Spinal cord (tissue), 10 donors: ENCODE measurements around the gene NLRP4. TPM values are rescaled to one million over a fixed set of nuclear protein-coding genes. Genes with fewer than 3 reads are reported as not detected.
"Not testable (repeated sequence)": the region's sequence is repeated elsewhere in the genome, so short reads cannot be mapped to it uniquely, and the experiment has no call there.

Source experiments
- DNase-seq, 6 donors: peaks; one replicate each; pipeline versions ENCODE4 v3.0.0 to v3.0.0-alpha.2; 2013 to 2015; ENCODE audit warnings: low spot score in 6 of 6, low read depth in 4 of 6
- H3K27ac ChIP-seq: one replicate; pipeline ENCODE4 v1.5.1; 2013; ENCODE audit warnings: low read depth, low read length, control low read depth
- H3K27me3 ChIP-seq: one replicate; pipeline ENCODE4 v1.6.1; 2013; ENCODE audit warnings: low read length; ENCODE audit not compliant: control insufficient read depth, insufficient read depth
- H3K36me3 ChIP-seq: one replicate; pipeline ENCODE4 v1.6.1; 2013; ENCODE audit warnings: low read length; ENCODE audit not compliant: control insufficient read depth, insufficient read depth
- H3K4me1 ChIP-seq: one replicate; pipeline ENCODE4 v1.6.1; 2013; ENCODE audit warnings: low read length; ENCODE audit not compliant: control insufficient read depth, insufficient read depth
- H3K4me3 ChIP-seq: one replicate; pipeline ENCODE4 v1.5.1; 2013; ENCODE audit warnings: low read depth, low read length, control low read depth
- H3K9me3 ChIP-seq: one replicate; pipeline ENCODE4 v1.6.1; 2013; ENCODE audit warnings: low read length; ENCODE audit not compliant: control insufficient read depth, insufficient read depth
- WGBS: methylation state at CpG from one replicate; pipeline ENCODE4 v1.1.5; 2013; ENCODE audit warnings: missing lambda C conversion rate; ENCODE audit not compliant: insufficient coverage; 5-methylcytosine and 5-hydroxymethylcytosine counted together
- polyA plus RNA-seq, 2 donors: library from polyadenylated mRNA; unstranded; fragments of 120-200 nt; gene quantifications; one replicate each; pipeline ENCODE4 v1.2.1, GENCODE V29; 2013; ENCODE audit not compliant: insufficient read length in 2 of 2
- total RNA-seq, 2 donors: library from RNA; depleted of rRNA in 1 of 2; stranded (reverse); fragments of 120-200 nt in 1 of 2; fragments of >200 nt in 1 of 2; gene quantifications; one replicate each; pipeline versions ENCODE4 v1.2.3 to v1.2.4, GENCODE V29; 2013 to 2014
- donor health status: healthy.

Gene NLRP4
- total and polyA plus RNA-seq, 4 donors = not detected

DNA sequence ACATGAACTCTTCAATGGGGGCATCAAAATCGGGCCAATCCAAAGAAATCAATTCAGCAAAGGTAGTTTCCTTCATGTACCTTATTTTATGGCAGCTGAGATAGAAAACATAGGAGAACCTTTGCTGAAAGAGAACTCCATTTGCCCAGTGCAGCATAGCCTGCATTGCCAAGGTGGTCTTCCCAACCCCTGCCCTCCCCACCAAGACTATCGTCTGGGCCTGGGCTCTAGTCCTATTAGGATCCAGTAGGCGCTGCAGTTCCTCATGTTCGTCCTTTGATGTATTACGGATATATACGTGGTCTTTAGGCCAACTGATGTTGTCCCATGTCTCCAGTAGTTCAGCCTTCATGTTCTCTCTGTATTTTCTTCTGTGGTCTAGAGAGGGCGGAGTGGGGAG is 76.6 kb downstream of the NLRP4 start:
- Histone ChIP-seq H3K27me3 (no peaks in the 10 kb centered on the region), H3K9me3 (no peaks in the 10 kb centered on the region), H3K36me3 (no peaks in the 10 kb centered on the region), H3K27ac (no peak overlapping the region), H3K4me1 (no peaks in the 10 kb centered on the region), H3K4me3 (no peak overlapping the region)
- 90% methylated on average over 5 of the region's 7 CpGs for WGBS
- DNase-seq = no peak

DNA sequence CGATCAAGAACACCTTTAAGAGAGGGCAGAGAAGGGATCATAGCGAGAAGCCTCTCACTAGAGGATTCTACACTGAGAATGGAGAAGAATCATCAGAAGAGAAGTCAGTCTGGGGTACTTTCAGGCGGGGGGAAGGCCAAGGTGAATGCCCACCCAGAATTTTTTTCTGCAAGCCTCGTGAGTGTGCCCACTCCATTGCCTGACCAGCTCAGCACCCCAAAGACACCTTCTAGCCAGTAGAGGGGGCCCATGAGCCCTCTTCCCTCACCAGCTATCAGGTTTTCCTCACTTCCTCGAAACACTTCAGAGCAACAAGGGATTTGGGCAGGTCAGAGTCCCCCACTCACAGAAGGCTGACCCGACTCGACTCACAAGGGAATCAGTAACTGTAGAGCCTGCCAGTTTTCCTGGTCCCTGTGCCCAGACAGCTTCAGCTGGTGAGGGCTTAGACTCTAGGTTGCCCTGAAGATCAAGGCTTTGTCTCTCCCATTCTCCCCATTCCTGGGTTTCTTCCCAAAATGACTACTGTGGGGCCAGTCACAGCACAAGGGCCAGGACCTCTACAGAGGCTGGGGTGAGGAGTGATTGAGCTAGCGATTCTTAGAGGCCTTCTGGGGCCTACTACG is 77.4 kb downstream of the NLRP4 start:
- Histone ChIP-seq H3K4me1 (no peaks in the 10 kb centered on the region), H3K27ac (no peak overlapping the region), H3K27me3 (no peaks in the 10 kb centered on the region), H3K4me3 (no peak overlapping the region), H3K36me3 (no peaks in the 10 kb centered on the region), H3K9me3 (no peaks in the 10 kb centered on the region)
- 28% methylated on average over 7 of the region's 9 CpGs for WGBS
- DNase-seq = no peak

GRCh38 chr19:55923556-55923955 is 87.2 kb downstream of the NLRP4 start:
- no peaks in the 10 kb centered on the region for H3K9me3 ChIP-seq
- H3K4me3 ChIP-seq = no peak overlapping the region
- H3K27me3 ChIP-seq = no peaks in the 10 kb centered on the region
- no peak overlapping the region for H3K27ac ChIP-seq
- no peaks in the 10 kb centered on the region for H3K36me3 ChIP-seq
- DNase-seq = no peak
- H3K4me1 ChIP-seq = no peaks in the 10 kb centered on the region
- 78% methylated on average over 1 of the region's 5 CpGs for WGBS

DNA sequence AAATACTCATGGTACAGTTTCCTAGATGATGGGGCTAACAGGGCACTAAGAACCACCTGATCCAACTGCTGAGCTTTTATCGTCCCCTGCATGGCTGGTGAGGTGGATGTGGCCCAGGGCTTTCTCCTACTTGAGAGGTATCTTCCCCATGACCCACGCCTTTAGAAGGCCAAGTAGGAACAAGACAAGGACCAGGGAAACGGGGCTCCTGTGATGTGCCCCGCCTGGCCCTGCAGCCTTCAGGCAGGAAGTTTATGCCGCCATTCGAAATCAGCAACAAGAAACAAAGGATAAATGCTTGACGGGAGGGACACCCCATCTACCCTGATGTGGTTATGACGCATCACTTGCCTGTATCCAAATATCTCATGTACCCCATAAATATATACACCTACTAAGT is 91.7 kb downstream of the NLRP4 start:
- Histone ChIP-seq H3K27me3 (no peaks in the 10 kb centered on the region), H3K4me3 (no peak overlapping the region), H3K27ac (no peak overlapping the region), H3K4me1 (no peaks in the 10 kb centered on the region), H3K9me3 (no peaks in the 10 kb centered on the region), H3K36me3 (no peaks in the 10 kb centered on the region)
- no peak for DNase-seq
- 52% methylated on average over 3 of the region's 8 CpGs for WGBS

- WGBS = no CpG with 5 or more reads among the region's 5 CpGs
- DNase-seq, H3K9me3 ChIP-seq: not testable (repeated sequence)
These were observed 92.9 kb downstream of the NLRP4 start for GRCh38 chr19:55929258-55929657.

DNA sequence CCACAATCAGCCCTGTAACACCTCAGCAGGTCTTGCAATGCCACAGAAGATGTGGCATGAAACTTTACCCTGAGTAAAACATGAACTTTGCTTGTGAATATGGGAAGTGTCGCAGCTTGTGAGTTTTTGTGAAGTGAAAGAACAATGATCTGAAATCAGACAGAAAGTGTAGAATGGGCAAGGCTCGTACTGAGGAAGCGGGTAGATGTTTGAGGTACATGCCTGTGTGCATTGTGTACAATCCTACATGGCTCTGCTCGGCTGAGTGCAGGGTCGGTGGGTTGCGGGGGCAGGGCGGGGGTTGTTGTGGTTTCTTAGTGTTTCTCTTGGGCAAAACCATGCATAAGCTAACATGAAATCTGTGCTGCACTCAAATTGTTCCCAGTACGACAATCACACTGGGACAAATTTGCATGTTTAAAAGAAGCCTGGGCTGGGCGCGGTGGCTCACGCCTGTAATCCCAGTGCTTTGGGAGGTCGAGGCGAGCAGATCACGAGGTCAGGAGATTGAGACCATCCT is 94.7 kb downstream of the NLRP4 start:
- Histone ChIP-seq H3K4me3 (no peak overlapping the region), H3K36me3 (no peaks in the 10 kb centered on the region), H3K27ac (no peak overlapping the region), H3K4me1 (no peaks in the 10 kb centered on the region), H3K27me3 (no peaks in the 10 kb centered on the region), H3K9me3 (no peaks in the 10 kb centered on the region)
- 92% methylated on average over 10 of the region's 14 CpGs for WGBS
- no peak for DNase-seq

More at GRCh38 chr19:55929258-55929657, 92.9 kb downstream of the NLRP4 start:
- H3K4me1 ChIP-seq, H3K4me3 ChIP-seq, H3K36me3 ChIP-seq, H3K27me3 ChIP-seq, H3K27ac ChIP-seq: not testable (repeated sequence)

Other genes starting within 250 kb of the NLRP4 start
- 1 to 10 TPM; 2.3 to 7.5 TPM for gene FIZ1, start 237.0 kb upstream of the NLRP4 start, total RNA-seq
- gene FIZ1, start 237.0 kb upstream of the NLRP4 start, polyA plus RNA-seq = 10 to 100 TPM; 23.4 to 26.5 TPM
- gene ZNF524, start 236.3 kb upstream of the NLRP4 start, total RNA-seq = 1 to 10 TPM; 5.1 to 9.6 TPM
- gene ZNF524, start 236.3 kb upstream of the NLRP4 start, polyA plus RNA-seq = 10 to 100 TPM; 11.2 to 13.6 TPM
- gene ZNF865, start 230.9 kb upstream of the NLRP4 start, total RNA-seq = 1 to 10 TPM; 1.4 to 2.1 TPM
- 10 to 100 TPM; 14.8 to 15.4 TPM for gene ZNF865, start 230.9 kb upstream of the NLRP4 start, polyA plus RNA-seq
- gene ZNF784, start 212.0 kb upstream of the NLRP4 start, total RNA-seq = 1 to 10 TPM; 2.9 to 6.3 TPM
- gene ZNF784, start 212.0 kb upstream of the NLRP4 start, polyA plus RNA-seq = 10 to 100 TPM in 1 of 2 donors, 1 to 10 TPM in 1; 9.9 to 12.8 TPM
- gene ZNF580, start 195.5 kb upstream of the NLRP4 start, total RNA-seq = 10 to 100 TPM in 1 of 2 donors, 1 to 10 TPM in 1; 3.5 to 15.6 TPM
- 10 to 100 TPM; 61.7 to 71.7 TPM for gene ZNF580, start 195.5 kb upstream of the NLRP4 start, polyA plus RNA-seq
- gene ZNF581, start 192.9 kb upstream of the NLRP4 start, total RNA-seq = 10 to 100 TPM in 1 of 2 donors, 1 to 10 TPM in 1; 6.6 to 10.5 TPM
- 10 to 100 TPM; 19.0 to 20.5 TPM for gene ZNF581, start 192.9 kb upstream of the NLRP4 start, polyA plus RNA-seq
- 10 to 100 TPM; 13.4 to 14.1 TPM for gene CCDC106, start 188.3 kb upstream of the NLRP4 start, total RNA-seq
- 10 to 100 TPM; 56.9 to 57.6 TPM for gene CCDC106, start 188.3 kb upstream of the NLRP4 start, polyA plus RNA-seq
- gene U2AF2, start 181.5 kb upstream of the NLRP4 start, total RNA-seq = 100 to 1,000 TPM in 1 of 2 donors, 10 to 100 TPM in 1; 60.7 to 119 TPM
- 100 to 1,000 TPM; 203 to 207 TPM for gene U2AF2, start 181.5 kb upstream of the NLRP4 start, polyA plus RNA-seq
- gene EPN1, start 161.3 kb upstream of the NLRP4 start, total RNA-seq = 10 to 100 TPM; 31.3 to 33.4 TPM
- 100 to 1,000 TPM; 188 to 192 TPM for gene EPN1, start 161.3 kb upstream of the NLRP4 start, polyA plus RNA-seq
- not detected for gene NLRP9, start 98.1 kb upstream of the NLRP4 start, total RNA-seq
- under 1 TPM in 1 of 2 donors, not detected in 1; 0.08 TPM for gene NLRP9, start 98.1 kb upstream of the NLRP4 start, polyA plus RNA-seq
- gene RFPL4A, start 77.4 kb upstream of the NLRP4 start, total RNA-seq = not detected
- not detected for gene RFPL4A, start 77.4 kb upstream of the NLRP4 start, polyA plus RNA-seq
- not detected for gene RFPL4AL1, start 67.4 kb upstream of the NLRP4 start, total RNA-seq
- gene RFPL4AL1, start 67.4 kb upstream of the NLRP4 start, polyA plus RNA-seq = not detected
- not detected for gene NLRP11, start 4.5 kb upstream of the NLRP4 start, total RNA-seq
- under 1 TPM in 1 of 2 donors, not detected in 1; 0.15 TPM for gene NLRP11, start 4.5 kb upstream of the NLRP4 start, polyA plus RNA-seq
- gene NLRP13, start 95.8 kb downstream of the NLRP4 start, total RNA-seq = not detected
- not detected for gene NLRP13, start 95.8 kb downstream of the NLRP4 start, polyA plus RNA-seq
- not detected for gene NLRP8, start 111.3 kb downstream of the NLRP4 start, total RNA-seq
- gene NLRP8, start 111.3 kb downstream of the NLRP4 start, polyA plus RNA-seq = not detected
- not detected for gene NLRP5, start 150.2 kb downstream of the NLRP4 start, total RNA-seq
- gene NLRP5, start 150.2 kb downstream of the NLRP4 start, polyA plus RNA-seq = not detected